ENCODE measurements around the gene GET3.

GET3 gene

DNA sequence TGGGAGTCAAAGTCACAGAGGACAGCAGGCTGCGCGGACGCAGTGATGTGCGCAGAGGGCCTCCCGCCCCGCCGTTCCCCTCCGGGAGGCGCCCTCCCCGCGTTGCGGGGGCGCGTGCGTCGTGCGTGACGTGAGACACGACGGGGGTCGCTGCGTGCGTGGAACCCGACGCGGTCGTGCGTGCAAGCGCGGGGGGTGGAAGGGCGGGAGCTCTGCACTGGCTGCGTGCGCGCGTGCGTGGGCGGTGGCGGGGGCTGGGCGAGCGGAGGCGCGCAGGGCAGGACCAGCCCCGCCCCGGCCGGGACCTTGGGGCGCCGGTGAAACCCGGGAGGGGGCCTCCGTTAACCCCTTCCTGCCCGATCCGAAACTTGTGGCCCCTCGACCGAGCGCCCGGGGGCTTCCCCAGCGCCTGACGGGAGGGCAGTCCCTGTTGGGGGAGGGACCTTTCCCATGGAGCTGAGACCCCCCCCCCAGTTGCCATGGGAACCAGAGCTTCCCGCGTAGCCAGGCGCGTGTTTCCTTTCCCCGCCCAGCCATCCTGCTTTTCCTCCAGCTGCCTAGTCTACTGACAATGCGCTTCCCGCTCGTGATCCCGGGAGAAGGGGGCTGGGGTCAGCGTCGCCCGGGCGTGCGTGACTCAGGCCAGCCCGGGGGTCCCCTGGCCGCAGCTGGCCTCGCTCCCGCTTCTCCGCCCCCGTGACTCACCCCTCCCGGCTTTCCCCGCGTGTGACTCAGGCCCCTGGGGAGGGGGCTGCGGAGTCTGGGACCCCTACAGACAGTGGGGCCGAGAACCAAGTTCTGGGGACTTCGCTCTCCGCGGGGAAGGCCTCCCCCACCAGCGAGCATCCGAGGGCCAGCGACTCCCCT lies 45.4 kb downstream of the GET3 start:
- no peak for DNase-seq

- DNase-seq = no peak
Observed at GRCh38 chr19:12783291-12783848, 46.1 kb downstream of the GET3 start.

DNA sequence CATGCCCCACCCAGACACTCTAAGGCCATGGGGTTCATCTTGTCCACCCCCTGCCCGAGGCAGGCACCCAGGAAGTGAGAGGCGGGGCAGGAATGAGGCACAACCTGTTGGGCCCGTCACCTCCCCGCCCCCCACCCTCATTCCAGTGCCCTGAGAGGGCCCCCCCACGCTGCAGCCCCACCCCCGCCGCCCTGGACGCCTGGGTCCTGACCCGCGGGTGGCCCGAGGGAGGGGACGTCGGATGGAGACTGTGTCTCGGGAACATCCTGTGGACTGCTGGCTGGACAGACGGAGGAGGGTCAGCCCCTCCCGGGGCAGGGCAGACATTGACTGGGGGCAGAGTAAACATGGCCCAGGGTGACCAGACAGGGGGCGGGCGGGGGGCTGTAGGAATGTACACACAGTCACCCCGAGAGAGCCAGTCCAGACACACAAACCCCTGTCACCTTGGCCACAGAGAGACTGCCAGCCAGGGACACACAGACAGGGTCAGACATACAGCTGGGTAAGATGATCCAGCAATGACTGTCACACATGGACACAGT lies 46.6 kb downstream of the GET3 start:
- no peak for DNase-seq

GRCh38 chr19:12784394-12784870 lies 47.1 kb downstream of the GET3 start:
- no peak for DNase-seq

DNA sequence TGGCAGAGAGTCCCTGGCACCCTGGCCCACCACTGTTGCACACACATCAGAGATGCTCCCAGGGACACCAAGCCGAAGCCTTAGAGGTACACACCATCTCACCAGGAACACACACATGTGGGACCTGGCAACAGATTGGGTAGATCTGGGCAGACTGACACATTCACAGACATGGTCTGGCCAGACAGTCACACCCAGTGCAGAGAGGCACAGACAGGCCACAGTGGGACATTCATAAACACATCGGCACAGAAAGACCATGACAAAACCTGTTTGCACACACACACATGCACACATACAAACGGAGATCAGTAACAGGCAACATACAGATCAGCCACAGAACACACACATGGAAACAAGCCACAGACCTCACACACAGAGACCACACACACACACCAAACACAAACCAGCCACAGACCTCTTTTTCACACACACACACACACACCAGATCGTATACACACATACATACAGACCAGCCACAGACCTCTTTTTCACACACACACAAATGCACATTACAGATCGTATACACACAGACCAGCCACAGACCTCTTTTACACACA lies 47.7 kb downstream of the GET3 start:
- DNase-seq = no peak

- no peak for DNase-seq
Observed at GRCh38 chr19:12785431-12786031, 48.2 kb downstream of the GET3 start.

DNA sequence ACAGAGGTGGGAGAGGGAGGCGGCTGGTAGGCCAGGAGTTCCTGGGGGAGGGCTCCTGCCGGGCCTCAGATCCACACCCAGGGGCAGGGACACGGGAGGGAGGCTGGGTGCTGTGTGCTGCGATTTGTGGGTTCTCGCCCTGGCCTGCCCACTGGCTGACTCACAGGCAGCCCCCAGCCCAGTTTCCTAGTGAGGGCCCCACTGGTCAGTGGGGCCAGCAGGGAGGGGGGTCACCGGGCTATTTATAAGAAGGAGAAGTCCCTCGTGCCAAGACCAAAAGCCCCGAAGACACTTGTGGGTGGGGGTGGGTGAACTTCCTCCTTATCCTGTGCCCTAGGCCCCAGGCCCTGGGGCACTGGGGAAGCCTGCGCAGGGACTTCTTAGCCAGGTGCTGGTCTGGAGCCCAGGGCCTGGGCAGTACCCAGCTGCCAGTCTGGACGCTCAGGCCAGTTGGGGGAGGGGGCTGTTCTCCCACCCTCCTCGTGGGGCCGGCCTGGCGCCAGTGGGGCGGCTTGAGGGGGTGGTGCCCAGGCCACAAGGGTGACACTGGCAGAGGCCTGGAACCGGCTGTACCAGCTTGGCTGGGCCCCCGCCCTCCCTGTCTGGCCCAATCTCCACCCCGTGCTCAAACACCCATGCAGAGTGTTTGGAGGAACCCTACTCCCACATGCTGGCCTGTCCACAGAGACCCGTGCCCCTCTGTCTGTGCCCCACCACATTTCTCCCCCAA lies 49.0 kb downstream of the GET3 start:
- DNase-seq = no peak

GRCh38 chr19:12786952-12787351 lies 49.7 kb downstream of the GET3 start:
- no peak for DNase-seq

DNA sequence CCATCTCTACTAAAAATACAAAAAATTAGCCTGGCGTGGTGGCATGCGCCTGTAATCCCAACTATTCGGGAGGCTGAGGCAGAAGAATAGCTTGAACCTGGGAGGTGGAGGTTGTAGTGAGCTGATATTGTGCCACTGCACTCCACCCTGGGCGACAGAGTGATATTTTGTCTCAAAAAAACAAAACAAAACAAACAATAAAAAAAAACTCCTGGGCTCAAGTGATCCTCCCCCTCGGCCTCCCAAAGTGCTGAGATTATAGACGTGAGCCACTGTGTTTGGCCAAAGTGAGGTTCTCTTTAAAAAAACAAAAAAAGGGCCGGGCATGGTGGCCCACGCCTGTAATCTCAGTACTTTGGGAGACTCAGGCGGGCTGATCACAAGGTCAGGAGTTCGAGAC lies 50.2 kb downstream of the GET3 start:
- no peak for DNase-seq

- no peak for DNase-seq
Observed at GRCh38 chr19:12788042-12788681, 50.9 kb downstream of the GET3 start.

- no peak for DNase-seq
Observed at GRCh38 chr19:12788682-12789097, 51.4 kb downstream of the GET3 start.

GRCh38 chr19:12789098-12789903 lies 52.0 kb downstream of the GET3 start:
- DNase-seq = no peak

GRCh38 chr19:12789904-12790619 lies 52.8 kb downstream of the GET3 start:
- peak; percentile 56 for DNase-seq

DNA sequence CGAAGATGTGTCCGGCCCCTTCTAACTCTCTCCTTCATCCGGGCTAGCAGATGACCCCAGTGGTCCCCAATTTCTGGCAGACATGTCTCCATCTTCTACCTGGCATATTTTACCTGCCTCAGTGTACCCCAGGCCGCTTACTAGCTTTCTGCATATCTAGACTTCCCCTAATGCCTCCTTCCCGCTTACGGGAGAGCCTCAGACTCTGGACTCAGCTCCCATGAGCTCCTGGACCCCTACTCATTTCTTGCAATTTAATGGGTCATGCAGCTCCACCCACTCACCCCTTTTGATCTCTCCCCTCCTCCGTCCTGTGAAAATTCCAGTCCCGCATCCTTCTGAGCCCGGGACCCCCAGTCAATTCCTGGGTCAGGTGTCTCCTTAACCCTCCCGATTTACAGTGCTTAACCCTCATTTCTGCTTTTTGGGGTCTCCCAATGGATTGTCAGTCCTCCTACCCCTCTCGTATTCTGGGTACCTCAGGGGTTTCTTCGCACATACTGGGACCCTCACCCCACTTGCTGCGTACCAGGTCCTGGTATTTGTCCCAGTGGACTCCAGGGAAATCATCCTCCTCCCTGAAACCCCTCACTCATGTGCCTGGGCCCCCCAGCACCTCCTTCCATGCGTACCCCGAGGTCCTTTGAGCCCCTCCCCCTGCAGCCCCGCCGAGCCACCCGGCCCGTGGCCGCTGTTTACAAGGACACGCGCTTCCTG lies 53.5 kb downstream of the GET3 start:
- no peak for DNase-seq

GRCh38 chr19:12791345-12792050 lies 54.2 kb downstream of the GET3 start, which contains the start of gene JUNB:
JUNB (plus strand) TSS chr19:12791486; CDS start chr19:12791772, 286 bp downstream.
- peak; percentile 89 for DNase-seq

GRCh38 chr19:12792051-12792852 lies 55.0 kb downstream of the GET3 start:
- peak; percentile 55 for DNase-seq

GRCh38 chr19:12792853-12793289 lies 55.6 kb downstream of the GET3 start:
- no peak for DNase-seq
